ENCODE measurements around the gene CASD1. TPM values are rescaled to one million over a fixed set of nuclear protein-coding genes. Genes with fewer than 3 reads are reported as not detected.

The CASD1 gene
- total RNA-seq, 2 donors from 2014 or later, result 40.4 to 68.8 TPM

- no peak overlapping the region for H3K4me3 Mint-ChIP-seq
- TF ChIP-seq, protein P1, sequence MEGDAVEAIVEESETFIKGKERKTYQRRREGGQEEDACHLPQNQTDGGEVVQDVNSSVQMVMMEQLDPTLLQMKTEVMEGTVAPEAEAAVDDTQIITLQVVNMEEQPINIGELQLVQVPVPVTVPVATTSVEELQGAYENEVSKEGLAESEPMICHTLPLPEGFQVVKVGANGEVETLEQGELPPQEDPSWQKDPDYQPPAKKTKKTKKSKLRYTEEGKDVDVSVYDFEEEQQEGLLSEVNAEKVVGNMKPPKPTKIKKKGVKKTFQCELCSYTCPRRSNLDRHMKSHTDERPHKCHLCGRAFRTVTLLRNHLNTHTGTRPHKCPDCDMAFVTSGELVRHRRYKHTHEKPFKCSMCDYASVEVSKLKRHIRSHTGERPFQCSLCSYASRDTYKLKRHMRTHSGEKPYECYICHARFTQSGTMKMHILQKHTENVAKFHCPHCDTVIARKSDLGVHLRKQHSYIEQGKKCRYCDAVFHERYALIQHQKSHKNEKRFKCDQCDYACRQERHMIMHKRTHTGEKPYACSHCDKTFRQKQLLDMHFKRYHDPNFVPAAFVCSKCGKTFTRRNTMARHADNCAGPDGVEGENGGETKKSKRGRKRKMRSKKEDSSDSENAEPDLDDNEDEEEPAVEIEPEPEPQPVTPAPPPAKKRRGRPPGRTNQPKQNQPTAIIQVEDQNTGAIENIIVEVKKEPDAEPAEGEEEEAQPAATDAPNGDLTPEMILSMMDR (conservative IDR thresholded peaks at IDR 0.05), result no peak
- H3K27ac ChIP-seq (ENCODE audit: low read depth, low read length), result no peak overlapping the region
- WGBS, 2 experiments (ENCODE audit: insufficient coverage in 1 of 2, insufficient read length in 1 of 2), result 89 to 100% methylated on average over 1 to 2 of the region's 2 CpGs
- no peak overlapping the region for H3K27ac Mint-ChIP-seq
- no peaks in the 10 kb centered on the region for H3K27me3 Mint-ChIP-seq (ENCODE audit: insufficient read depth)
- H3K27me3 ChIP-seq (ENCODE audit: control insufficient read depth, insufficient read depth, low read length, poor library complexity, severe bottlenecking), result no peaks in the 10 kb centered on the region
- H3K36me3 ChIP-seq (ENCODE audit: control insufficient read depth, insufficient read depth, low read length), result peaks cover 33% of the 10 kb centered on the region
- H3K9me3 ChIP-seq (ENCODE audit: control insufficient read depth, low read length), result peaks cover 22% of the 10 kb centered on the region
- no peaks in the 10 kb centered on the region for H3K4me1 ChIP-seq (ENCODE audit: control insufficient read depth, insufficient read depth, low read length)
- no peak overlapping the region for H3K4me3 ChIP-seq (ENCODE audit: low read length)
- H3K9me3 Mint-ChIP-seq, result peaks cover 20% of the 10 kb centered on the region
- peaks cover 3% of the 10 kb centered on the region for H3K4me1 Mint-ChIP-seq
- no peak for DNase-seq
- H3K9ac ChIP-seq (ENCODE audit: extremely low read depth, low read length, poor library complexity, severe bottlenecking), result no peak overlapping the region
- peaks cover 43% of the 10 kb centered on the region for H3K36me3 Mint-ChIP-seq (ENCODE audit: low read depth)
These were observed 69.9 kb downstream of the CASD1 start for GRCh38 chr7:94579470-94579869.

DNA sequence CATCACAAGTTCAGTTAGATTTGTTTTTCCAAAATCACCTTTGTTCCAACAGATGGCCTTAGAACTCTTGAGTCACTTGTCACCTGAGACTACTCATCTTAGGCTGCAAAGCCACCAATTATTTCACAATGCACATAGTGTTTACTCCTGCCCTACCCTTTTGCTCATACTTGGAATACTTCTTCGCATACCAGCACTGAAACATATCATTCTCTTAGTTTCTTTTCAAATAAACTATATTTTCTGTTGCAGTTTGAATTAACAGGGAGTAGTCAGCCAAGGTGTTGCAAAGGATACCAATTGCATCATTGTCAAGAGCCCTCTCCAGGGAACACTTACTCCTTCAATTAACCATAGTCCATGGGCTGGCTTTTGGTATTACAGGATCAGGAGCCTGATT is 71.0 kb downstream of the CASD1 start:
- 100% methylated on average over 1 of the region's 1 CpG for WGBS, 2 experiments (ENCODE audit: insufficient coverage in 1 of 2, insufficient read length in 1 of 2)
- no peak overlapping the region for H3K27ac ChIP-seq (ENCODE audit: low read depth, low read length)

DNA sequence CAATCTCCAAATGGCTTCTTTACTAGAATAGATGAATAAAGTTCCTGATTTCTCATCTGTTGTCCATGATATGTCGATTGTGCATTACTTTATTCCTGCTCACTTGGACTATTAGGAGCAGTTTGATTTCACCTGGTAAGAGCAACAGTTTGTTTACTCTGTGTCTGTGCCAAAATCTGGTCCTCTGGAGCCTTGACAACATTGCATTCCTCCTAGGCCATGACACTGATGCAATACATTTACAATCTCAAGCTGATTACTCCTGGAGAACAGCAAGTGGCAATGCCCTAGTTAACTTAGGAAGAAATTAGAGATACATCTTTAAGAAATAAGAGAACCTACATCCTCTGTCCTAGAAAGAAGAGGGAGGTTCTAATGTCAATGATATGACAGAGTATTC is 74.5 kb downstream of the CASD1 start:
- peaks cover 30% of the 10 kb centered on the region for H3K36me3 Mint-ChIP-seq (ENCODE audit: low read depth)

More for the DNA sequence above, 71.0 kb downstream of the CASD1 start:
- Histone ChIP-seq H3K36me3 (ENCODE audit: control insufficient read depth, insufficient read depth, low read length) (peaks cover 26% of the 10 kb centered on the region), H3K4me1 (ENCODE audit: control insufficient read depth, insufficient read depth, low read length) (no peaks in the 10 kb centered on the region), H3K9me3 (ENCODE audit: control insufficient read depth, low read length) (peaks cover 11% of the 10 kb centered on the region), H3K4me3 (ENCODE audit: low read length) (no peak overlapping the region), H3K27me3 (ENCODE audit: control insufficient read depth, insufficient read depth, low read length, poor library complexity, severe bottlenecking) (no peaks in the 10 kb centered on the region), H3K9ac (ENCODE audit: extremely low read depth, low read length, poor library complexity, severe bottlenecking) (no peak overlapping the region)
- no peaks in the 10 kb centered on the region for H3K27me3 Mint-ChIP-seq (ENCODE audit: insufficient read depth)
- TF ChIP-seq, protein P1 (conservative IDR thresholded peaks at IDR 0.05), result no peak
- H3K36me3 Mint-ChIP-seq (ENCODE audit: low read depth), result peaks cover 32% of the 10 kb centered on the region
- H3K4me1 Mint-ChIP-seq, result peaks cover 3% of the 10 kb centered on the region
- H3K9me3 Mint-ChIP-seq, result peaks cover 9% of the 10 kb centered on the region
- no peak overlapping the region for H3K4me3 Mint-ChIP-seq
- H3K27ac Mint-ChIP-seq, result no peak overlapping the region
- DNase-seq, result no peak

More for the DNA sequence above, 74.5 kb downstream of the CASD1 start:
- Mint-ChIP-seq H3K4me3 (no peak overlapping the region), H3K27ac (no peak overlapping the region), H3K27me3 (ENCODE audit: insufficient read depth) (no peaks in the 10 kb centered on the region), H3K9me3 (peaks cover 6% of the 10 kb centered on the region), H3K4me1 (no peaks in the 10 kb centered on the region)
- WGBS, 2 experiments (ENCODE audit: insufficient coverage in 1 of 2, insufficient read length in 1 of 2), result 98 to 100% methylated on average over 1 of the region's 1 CpG
- H3K9me3 ChIP-seq (ENCODE audit: control insufficient read depth, low read length), result peaks cover 5% of the 10 kb centered on the region
- no peaks in the 10 kb centered on the region for H3K27me3 ChIP-seq (ENCODE audit: control insufficient read depth, insufficient read depth, low read length, poor library complexity, severe bottlenecking)
- H3K9ac ChIP-seq (ENCODE audit: extremely low read depth, low read length, poor library complexity, severe bottlenecking), result no peak overlapping the region
- no peak overlapping the region for H3K4me3 ChIP-seq (ENCODE audit: low read length)
- TF ChIP-seq, protein P1 (conservative IDR thresholded peaks at IDR 0.05), result no peak
- no peaks in the 10 kb centered on the region for H3K4me1 ChIP-seq (ENCODE audit: control insufficient read depth, insufficient read depth, low read length)
- H3K27ac ChIP-seq (ENCODE audit: low read depth, low read length), result no peak overlapping the region
- no peak for DNase-seq
- H3K36me3 ChIP-seq (ENCODE audit: control insufficient read depth, insufficient read depth, low read length), result peaks cover 12% of the 10 kb centered on the region
